Fibroblast of pulmonary artery (primary cell): Measurements from ENCODE around the gene CRTAC1.

Experiments
- DNase-seq: peaks from one replicate; pipeline ENCODE4 v3.0.0-alpha.2; 2010; ENCODE audit warnings: low read depth
- H3K4me3 ChIP-seq: replicated peaks from 2 replicates; pipeline ENCODE4 v1.5.1; 2011; ENCODE audit warnings: low read depth, mild to moderate bottlenecking, control low read depth, low read length, moderate library complexity
- TF ChIP-seq, protein P1 (sequence below): IDR thresholded peaks from 2 replicates; pipeline ENCODE4 v1.5.1; 2011; ENCODE audit warnings: mild to moderate bottlenecking, control low read depth, low read length, inconsistent platforms; ENCODE audit errors: missing control alignments

The CRTAC1 gene

DNA sequence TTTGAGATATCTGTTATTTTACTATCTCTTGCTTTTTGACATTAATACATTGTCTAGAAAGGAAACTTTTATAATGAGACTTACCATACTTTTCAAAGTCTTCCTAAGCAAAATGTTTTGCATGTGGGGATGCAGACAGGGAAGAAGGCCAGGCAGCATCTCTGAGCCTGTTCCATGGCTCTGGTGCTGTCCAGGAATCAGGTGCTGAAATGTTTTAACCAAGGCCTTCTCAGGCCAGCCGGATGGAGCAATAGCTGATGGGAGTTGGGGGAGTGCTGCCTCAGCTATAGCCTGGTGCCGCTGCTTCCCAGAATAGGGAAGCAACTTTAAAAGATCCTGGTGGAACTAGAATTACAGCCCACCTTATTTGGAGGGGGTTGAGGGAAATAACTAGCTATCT, 38.5 kb downstream of the CRTAC1 start:
- DNase-seq: peak; percentile 44
- TF ChIP-seq, protein P1, sequence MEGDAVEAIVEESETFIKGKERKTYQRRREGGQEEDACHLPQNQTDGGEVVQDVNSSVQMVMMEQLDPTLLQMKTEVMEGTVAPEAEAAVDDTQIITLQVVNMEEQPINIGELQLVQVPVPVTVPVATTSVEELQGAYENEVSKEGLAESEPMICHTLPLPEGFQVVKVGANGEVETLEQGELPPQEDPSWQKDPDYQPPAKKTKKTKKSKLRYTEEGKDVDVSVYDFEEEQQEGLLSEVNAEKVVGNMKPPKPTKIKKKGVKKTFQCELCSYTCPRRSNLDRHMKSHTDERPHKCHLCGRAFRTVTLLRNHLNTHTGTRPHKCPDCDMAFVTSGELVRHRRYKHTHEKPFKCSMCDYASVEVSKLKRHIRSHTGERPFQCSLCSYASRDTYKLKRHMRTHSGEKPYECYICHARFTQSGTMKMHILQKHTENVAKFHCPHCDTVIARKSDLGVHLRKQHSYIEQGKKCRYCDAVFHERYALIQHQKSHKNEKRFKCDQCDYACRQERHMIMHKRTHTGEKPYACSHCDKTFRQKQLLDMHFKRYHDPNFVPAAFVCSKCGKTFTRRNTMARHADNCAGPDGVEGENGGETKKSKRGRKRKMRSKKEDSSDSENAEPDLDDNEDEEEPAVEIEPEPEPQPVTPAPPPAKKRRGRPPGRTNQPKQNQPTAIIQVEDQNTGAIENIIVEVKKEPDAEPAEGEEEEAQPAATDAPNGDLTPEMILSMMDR: no peak
- no peak overlapping the region for H3K4me3 ChIP-seq

DNA sequence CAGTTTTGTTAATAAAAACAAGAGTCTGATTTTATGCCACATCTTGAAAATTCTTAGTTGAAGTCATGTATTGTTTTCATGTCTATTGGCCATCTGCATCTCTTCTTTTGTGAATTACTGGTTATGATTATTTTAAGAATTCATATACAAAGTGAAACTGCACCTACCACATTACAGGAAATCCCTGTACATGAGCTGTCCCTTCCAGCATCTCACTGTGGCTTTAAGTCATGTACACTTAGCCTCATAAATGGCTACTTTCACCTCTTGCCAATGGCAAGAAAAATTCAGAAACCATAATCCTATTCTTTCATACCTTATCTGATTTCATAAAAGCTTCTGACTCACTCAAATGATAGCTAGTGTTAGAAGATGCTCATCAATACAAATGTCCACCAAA, 48.6 kb downstream of the CRTAC1 start:
- no peak for DNase-seq
- TF ChIP-seq, protein P1: no peak

DNA sequence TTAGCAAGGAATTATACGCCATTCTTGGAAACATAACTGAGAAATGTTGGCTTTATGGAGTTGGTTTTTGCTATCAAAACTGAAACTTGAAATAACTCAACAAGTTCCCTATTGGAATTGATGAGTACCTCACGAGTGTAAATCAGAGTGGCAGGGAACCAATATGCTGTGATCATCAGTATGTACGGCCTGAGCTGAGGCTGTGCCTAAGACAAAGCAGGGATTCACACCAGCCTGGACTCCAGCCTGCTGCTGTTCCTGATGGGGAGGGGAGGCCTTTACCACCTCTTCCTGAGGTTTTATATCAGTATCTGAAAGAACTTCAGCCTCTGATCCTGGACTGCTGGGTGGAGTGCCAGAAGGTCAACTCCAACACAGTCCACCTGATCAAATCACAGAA, 52.7 kb downstream of the CRTAC1 start:
- TF ChIP-seq, protein P1: no peak
- no peak overlapping the region for H3K4me3 ChIP-seq

More for the DNA sequence above, 48.6 kb downstream of the CRTAC1 start:
- no peak overlapping the region for H3K4me3 ChIP-seq

DNA sequence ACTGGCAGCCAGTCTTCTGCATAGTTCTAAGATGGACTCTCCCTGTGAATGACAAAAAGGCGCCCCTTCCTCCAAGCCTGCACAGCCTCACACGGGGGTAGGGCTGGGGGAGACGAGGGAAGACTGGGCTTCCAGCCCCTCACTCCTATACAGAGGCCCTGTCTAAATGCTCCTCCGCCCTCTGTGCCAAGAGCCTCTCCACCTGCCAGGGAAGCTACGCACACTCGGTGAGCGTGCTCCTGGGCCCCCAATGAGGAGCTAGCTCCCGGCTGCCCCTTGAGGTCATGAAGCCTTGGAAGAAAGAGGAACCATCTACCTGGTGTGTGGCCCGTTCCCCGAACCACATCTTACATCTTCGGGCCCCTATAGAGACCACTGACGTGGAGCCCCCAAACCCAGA, 54.8 kb downstream of the CRTAC1 start:
- DNase-seq: no peak
- no peak overlapping the region for H3K4me3 ChIP-seq
- TF ChIP-seq, protein P1: no peak

More for the DNA sequence above, 52.7 kb downstream of the CRTAC1 start:
- no peak for DNase-seq

DNA sequence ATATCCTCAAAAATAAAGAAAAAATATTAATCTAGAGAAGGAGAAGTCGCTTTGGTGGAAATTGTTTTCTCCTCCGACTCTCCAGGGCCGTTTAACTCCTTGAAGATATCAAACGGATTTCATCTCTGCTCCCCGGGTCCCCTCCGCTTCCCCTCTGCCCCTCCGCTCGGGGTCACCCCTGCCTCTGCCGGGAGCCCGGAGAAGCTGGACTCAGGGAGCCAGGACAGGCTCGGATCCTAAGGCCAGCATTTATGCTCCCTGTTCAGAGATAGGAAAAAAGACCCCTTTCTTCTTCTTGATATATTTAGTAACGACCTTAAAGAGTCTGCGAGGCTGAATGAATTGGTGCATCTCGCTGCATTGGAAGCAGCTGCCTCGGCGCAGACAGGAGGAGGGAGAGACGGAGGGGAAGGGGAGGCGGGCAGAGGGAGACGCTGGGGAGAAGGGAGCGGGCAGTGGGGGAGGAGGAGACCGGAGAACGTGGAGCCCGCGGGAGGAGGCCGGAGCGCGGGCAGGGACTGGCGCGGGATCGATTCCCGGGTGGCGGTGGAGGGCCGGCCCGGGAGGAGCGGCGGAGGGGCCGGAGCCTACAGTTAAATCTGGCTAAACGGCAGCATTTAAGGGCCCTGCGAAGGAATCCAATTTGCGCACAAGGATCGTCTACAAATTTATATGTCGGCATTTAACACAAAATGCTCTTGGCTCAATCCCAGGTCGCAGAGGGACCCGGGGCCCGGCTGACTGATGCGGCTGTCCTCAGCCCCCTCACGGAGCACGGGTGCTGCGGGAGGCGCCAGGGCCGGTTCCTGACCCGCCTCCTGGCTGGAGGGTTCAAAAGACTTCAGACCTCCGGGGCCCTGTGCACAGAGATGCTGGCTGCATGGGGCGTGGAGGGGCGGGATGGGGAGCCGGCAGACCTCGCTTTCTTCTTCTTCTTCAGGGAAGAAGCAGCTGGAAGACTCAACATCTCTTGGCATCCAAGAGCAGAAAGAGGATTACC, 55.6 kb downstream of the CRTAC1 start:
- no peak for DNase-seq
- TF ChIP-seq, protein P1: no peak
- H3K4me3 ChIP-seq: no peak overlapping the region

DNA sequence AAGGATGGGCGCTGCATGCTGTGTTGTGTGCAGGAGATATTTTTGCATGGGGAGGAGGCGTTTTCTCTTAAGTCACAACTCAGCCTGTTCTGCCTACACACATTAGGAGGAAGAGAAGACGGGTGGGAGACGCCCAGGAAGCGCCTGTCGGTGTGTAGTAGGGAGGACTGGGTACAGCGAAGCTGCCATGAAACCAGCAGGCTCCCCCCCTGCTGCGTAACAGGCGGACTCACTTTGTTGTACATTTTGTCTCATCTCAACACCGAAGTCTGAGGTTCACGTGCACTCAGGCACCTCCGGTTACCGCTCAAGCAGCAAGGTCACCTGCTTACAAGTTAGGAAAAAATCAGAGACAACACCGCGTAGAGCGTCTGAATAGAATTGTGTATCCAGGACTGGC, 56.3 kb downstream of the CRTAC1 start:
- no peak overlapping the region for H3K4me3 ChIP-seq
- no peak for DNase-seq
- TF ChIP-seq, protein P1: no peak
